Nephron progenitor cell (in vitro differentiated cells): Measurements from ENCODE around the gene TMCO1.

Experiments used
- DNase-seq: peaks from one replicate; pipeline ENCODE4 v3.0.0; 2021
- H3K27ac Mint-ChIP-seq: 2 replicates; pipeline ENCODE4 v1.8.0; 2021; ENCODE audit warnings: mild to moderate bottlenecking, moderate library complexity, mixed read lengths
- H3K27me3 Mint-ChIP-seq: 2 replicates; pipeline ENCODE4 v1.8.0; 2021; ENCODE audit warnings: mild to moderate bottlenecking, low read depth, mixed read lengths; ENCODE audit not compliant: poor library complexity
- H3K36me3 Mint-ChIP-seq: 2 replicates; pipeline ENCODE4 v1.8.0; 2021; ENCODE audit warnings: low read depth, mixed read lengths
- H3K4me1 Mint-ChIP-seq: 2 replicates; pipeline ENCODE4 v1.8.0; 2021; ENCODE audit warnings: mixed read lengths
- H3K4me3 Mint-ChIP-seq: 2 replicates; pipeline ENCODE4 v1.8.0; 2021; ENCODE audit warnings: mild to moderate bottlenecking, moderate library complexity, mixed read lengths
- H3K9me3 Mint-ChIP-seq: 2 replicates; pipeline ENCODE4 v1.8.0; 2021; ENCODE audit warnings: mild to moderate bottlenecking, moderate library complexity, mixed read lengths
- TF ChIP-seq, protein P1 (sequence below): fragments of 200-600 bp; sonication (generic); IDR thresholded peaks from 2 replicates; pipeline ENCODE4 v1.5.0; 2021; ENCODE audit warnings: antibody characterized with exemption

The TMCO1 gene

DNA sequence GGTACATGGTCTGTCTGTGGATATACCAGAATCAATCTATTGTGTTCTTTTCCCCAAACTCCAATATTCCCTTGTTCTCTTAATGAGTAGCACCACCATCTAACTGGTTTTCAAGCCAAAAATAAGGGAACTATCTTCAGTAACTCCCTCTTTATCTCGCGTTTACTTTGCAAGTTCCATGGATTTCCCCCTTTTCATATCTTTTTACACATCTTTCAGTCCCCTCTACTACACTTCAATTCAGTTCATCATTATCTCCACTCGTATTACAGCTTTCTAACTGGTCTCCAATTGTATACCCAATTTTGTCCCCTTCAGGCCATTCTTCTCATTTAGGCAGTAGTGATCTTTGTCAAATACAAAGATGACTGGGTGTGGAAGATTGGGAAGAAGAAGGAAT, 4.1 kb upstream of the TMCO1 start:
- Mint-ChIP-seq H3K27ac (no peak overlapping the region), H3K4me1 (peaks cover 32% of the 10 kb centered on the region), H3K36me3 (peaks cover 30% of the 10 kb centered on the region), H3K9me3 (no peaks in the 10 kb centered on the region), H3K27me3 (peaks cover 2% of the 10 kb centered on the region), H3K4me3 (no peak overlapping the region)
- TF ChIP-seq, protein P1, sequence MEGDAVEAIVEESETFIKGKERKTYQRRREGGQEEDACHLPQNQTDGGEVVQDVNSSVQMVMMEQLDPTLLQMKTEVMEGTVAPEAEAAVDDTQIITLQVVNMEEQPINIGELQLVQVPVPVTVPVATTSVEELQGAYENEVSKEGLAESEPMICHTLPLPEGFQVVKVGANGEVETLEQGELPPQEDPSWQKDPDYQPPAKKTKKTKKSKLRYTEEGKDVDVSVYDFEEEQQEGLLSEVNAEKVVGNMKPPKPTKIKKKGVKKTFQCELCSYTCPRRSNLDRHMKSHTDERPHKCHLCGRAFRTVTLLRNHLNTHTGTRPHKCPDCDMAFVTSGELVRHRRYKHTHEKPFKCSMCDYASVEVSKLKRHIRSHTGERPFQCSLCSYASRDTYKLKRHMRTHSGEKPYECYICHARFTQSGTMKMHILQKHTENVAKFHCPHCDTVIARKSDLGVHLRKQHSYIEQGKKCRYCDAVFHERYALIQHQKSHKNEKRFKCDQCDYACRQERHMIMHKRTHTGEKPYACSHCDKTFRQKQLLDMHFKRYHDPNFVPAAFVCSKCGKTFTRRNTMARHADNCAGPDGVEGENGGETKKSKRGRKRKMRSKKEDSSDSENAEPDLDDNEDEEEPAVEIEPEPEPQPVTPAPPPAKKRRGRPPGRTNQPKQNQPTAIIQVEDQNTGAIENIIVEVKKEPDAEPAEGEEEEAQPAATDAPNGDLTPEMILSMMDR: no peak
- DNase-seq: no peak

GRCh38 chr1:165764277-165764676, 4.4 kb downstream of the TMCO1 start:
- H3K27ac Mint-ChIP-seq: no peak overlapping the region
- peaks cover 4% of the 10 kb centered on the region for H3K27me3 Mint-ChIP-seq

GRCh38 chr1:165763442-165763841, 5.2 kb downstream of the TMCO1 start:
- peaks cover 4% of the 10 kb centered on the region for H3K27me3 Mint-ChIP-seq
- H3K4me1 Mint-ChIP-seq: peaks cover 14% of the 10 kb centered on the region
- TF ChIP-seq, protein P1: no peak
- H3K27ac Mint-ChIP-seq: no peak overlapping the region
- no peak for DNase-seq
- H3K36me3 Mint-ChIP-seq: peaks cover 50% of the 10 kb centered on the region
- H3K4me3 Mint-ChIP-seq: no peak overlapping the region
- H3K9me3 Mint-ChIP-seq: no peaks in the 10 kb centered on the region

More at GRCh38 chr1:165764277-165764676, 4.4 kb downstream of the TMCO1 start:
- TF ChIP-seq, protein P1: no peak
- no peak for DNase-seq
- no peaks in the 10 kb centered on the region for H3K9me3 Mint-ChIP-seq
- H3K4me3 Mint-ChIP-seq: no peak overlapping the region
- peaks cover 21% of the 10 kb centered on the region for H3K4me1 Mint-ChIP-seq
- H3K36me3 Mint-ChIP-seq: peaks cover 46% of the 10 kb centered on the region

DNA sequence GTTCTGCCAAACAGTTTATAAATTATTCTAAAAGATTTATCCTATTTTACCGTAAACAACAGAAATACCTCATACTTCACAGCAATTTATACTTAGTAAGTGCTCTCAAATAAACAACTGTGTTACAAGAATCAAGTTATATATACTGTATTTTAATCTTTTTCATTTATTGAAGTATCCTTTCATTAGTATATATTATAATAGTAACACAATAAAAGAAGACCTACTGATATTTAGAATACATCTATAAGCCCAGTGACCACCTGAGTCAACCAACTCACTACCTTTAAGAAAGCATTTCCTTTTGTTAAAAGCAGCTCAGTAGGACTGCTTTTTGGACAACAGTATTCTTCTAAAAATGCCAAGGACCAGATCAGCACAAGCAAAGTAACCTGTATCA, 5.9 kb downstream of the TMCO1 start:
- Mint-ChIP-seq H3K4me3 (no peak overlapping the region), H3K9me3 (no peaks in the 10 kb centered on the region), H3K4me1 (peaks cover 7% of the 10 kb centered on the region), H3K27me3 (peaks cover 4% of the 10 kb centered on the region), H3K36me3 (peaks cover 49% of the 10 kb centered on the region), H3K27ac (no peak overlapping the region)
- TF ChIP-seq, protein P1: no peak
- no peak for DNase-seq

DNA sequence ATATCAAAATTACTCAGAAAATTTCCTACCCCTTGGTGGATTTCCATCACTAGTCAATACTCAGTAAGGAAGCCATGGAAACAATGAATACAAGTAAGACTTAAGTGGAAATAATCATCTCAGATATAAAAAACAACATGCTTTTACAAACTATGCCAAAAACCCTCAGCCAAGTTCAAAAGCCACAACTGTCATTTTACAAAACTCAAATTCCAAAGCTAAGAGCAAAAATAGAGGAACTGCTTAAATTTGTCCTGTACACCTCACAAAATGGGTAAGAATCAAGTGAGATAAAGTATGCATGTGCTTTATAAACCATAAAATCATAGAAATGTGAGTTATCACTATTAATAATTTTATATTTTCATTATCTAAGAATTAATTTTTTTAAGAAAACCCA, 9.6 kb downstream of the TMCO1 start:
- H3K27ac Mint-ChIP-seq: no peak overlapping the region
- no peaks in the 10 kb centered on the region for H3K9me3 Mint-ChIP-seq
- DNase-seq: no peak
- H3K36me3 Mint-ChIP-seq: peaks cover 27% of the 10 kb centered on the region
- TF ChIP-seq, protein P1: no peak
- peaks cover 4% of the 10 kb centered on the region for H3K27me3 Mint-ChIP-seq
- H3K4me1 Mint-ChIP-seq: peaks cover 11% of the 10 kb centered on the region
- no peak overlapping the region for H3K4me3 Mint-ChIP-seq

DNA sequence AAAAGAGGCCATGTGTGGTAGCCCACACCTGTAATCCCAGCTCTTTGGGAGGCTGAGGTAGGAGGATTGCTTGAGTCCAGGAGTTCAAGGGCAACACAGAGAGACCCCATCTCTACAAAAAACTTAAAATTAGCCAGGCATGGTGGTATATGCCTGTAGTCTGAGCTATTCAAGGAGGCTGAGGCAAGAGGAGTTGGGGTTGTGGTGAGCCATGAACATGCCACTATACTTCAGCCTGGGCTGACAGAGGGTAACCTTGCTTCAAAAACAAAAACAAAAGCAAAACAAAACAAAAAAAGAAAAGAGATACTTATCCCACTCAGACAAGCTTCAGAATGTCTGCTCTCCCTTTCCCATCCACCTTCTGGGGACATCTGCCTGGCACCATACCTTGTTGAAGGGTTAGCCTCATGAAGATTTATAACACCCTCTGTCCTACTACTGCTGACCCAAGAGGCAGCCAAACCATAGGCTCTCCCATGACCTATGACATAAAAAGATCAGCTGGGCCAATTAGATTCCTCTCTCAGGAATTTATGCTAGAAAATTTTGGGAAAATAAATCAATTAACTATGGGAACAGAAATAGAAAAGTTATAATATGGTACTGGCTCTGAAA, 13.2 kb downstream of the TMCO1 start:
- H3K27ac Mint-ChIP-seq: no peak overlapping the region
- H3K4me1 Mint-ChIP-seq: peaks cover 11% of the 10 kb centered on the region
- peaks cover 51% of the 10 kb centered on the region for H3K36me3 Mint-ChIP-seq
- TF ChIP-seq, protein P1: no peak
- no peaks in the 10 kb centered on the region for H3K9me3 Mint-ChIP-seq
- H3K4me3 Mint-ChIP-seq: no peak overlapping the region
- DNase-seq: no peak
- H3K27me3 Mint-ChIP-seq: no peaks in the 10 kb centered on the region
